BE2C (cell line): ENCODE measurements around the gene PODXL2.
"Not testable (repeated sequence)": the region's sequence is repeated elsewhere in the genome, so short reads cannot be mapped to it uniquely, and the experiment has no call there.

Source experiments
- DNase-seq: peaks from one replicate; pipeline ENCODE4 v3.0.0-alpha.2; 2020
- H3K27me3 ChIP-seq: fragments of 250-450 bp; sonication (Bioruptor Pico); 2 replicates; pipeline ENCODE4 v1.5.1; 2020; ENCODE audit warnings: mild to moderate bottlenecking
- H3K36me3 ChIP-seq: fragments of 250-450 bp; sonication (Bioruptor Pico); 2 replicates; pipeline ENCODE4 v1.5.1; 2020; ENCODE audit warnings: mild to moderate bottlenecking
- H3K4me1 ChIP-seq: fragments of 250-450 bp; sonication (Bioruptor Pico); 2 replicates; pipeline ENCODE4 v1.5.1; 2020
- H3K4me3 ChIP-seq: 2 replicates; pipeline ENCODE4 v1.5.1; 2011; ENCODE audit warnings: low read depth, low read length
- H3K9me3 ChIP-seq: fragments of 250-450 bp; sonication (Bioruptor Pico); 2 replicates; pipeline ENCODE4 v1.5.1; 2020
- TF ChIP-seq, protein P1 (sequence below): IDR thresholded peaks from 2 replicates; pipeline ENCODE4 v1.5.1; 2012; ENCODE audit warnings: mild to moderate bottlenecking, low read depth, low read length

Gene PODXL2

GRCh38 chr3:127680146-127680661 lies 51.2 kb downstream of the PODXL2 start:
- TF ChIP-seq, protein P1, sequence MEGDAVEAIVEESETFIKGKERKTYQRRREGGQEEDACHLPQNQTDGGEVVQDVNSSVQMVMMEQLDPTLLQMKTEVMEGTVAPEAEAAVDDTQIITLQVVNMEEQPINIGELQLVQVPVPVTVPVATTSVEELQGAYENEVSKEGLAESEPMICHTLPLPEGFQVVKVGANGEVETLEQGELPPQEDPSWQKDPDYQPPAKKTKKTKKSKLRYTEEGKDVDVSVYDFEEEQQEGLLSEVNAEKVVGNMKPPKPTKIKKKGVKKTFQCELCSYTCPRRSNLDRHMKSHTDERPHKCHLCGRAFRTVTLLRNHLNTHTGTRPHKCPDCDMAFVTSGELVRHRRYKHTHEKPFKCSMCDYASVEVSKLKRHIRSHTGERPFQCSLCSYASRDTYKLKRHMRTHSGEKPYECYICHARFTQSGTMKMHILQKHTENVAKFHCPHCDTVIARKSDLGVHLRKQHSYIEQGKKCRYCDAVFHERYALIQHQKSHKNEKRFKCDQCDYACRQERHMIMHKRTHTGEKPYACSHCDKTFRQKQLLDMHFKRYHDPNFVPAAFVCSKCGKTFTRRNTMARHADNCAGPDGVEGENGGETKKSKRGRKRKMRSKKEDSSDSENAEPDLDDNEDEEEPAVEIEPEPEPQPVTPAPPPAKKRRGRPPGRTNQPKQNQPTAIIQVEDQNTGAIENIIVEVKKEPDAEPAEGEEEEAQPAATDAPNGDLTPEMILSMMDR, result no peak
- Histone ChIP-seq H3K27me3 (no peaks in the 10 kb centered on the region), H3K4me1 (no peaks in the 10 kb centered on the region), H3K4me3 (no peak overlapping the region), H3K9me3 (no peaks in the 10 kb centered on the region), H3K36me3 (no peaks in the 10 kb centered on the region)
- DNase-seq, result no peak

GRCh38 chr3:127680798-127681221 lies 51.8 kb downstream of the PODXL2 start:
- no peaks in the 10 kb centered on the region for H3K27me3 ChIP-seq
- TF ChIP-seq, protein P1, result no peak
- H3K36me3 ChIP-seq, result no peaks in the 10 kb centered on the region
- H3K9me3 ChIP-seq, result no peaks in the 10 kb centered on the region
- DNase-seq, result no peak
- H3K4me1 ChIP-seq, result no peaks in the 10 kb centered on the region
- no peak overlapping the region for H3K4me3 ChIP-seq

DNA sequence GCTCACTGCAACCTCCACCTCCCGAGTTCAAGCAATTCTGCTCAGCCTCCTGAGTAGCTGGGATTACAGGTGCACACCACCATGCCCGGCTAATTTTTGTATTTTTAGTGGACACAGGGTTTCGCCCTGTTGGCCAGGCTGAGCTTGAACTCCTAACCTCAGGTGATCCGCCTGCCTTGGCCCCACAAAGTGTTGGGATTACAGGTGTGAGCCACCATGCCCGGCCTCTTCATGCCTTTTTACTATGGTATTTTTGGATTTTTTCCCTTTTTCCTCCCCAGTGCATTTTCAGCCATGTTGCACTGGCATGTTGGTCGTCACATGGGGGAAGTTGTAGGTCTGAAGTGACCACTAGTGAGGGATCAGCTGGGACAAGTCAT lies 53.2 kb downstream of the PODXL2 start:
- not testable (repeated sequence) for H3K27me3 ChIP-seq, H3K36me3 ChIP-seq, DNase-seq, H3K4me1 ChIP-seq, H3K4me3 ChIP-seq, H3K9me3 ChIP-seq

GRCh38 chr3:127682561-127682960 lies 53.6 kb downstream of the PODXL2 start:
- H3K4me3 ChIP-seq, result no peak overlapping the region
- peak; percentile 5 for DNase-seq
- H3K9me3 ChIP-seq, result no peaks in the 10 kb centered on the region
- no peaks in the 10 kb centered on the region for H3K27me3 ChIP-seq
- no peaks in the 10 kb centered on the region for H3K36me3 ChIP-seq
- TF ChIP-seq, protein P1, result no peak
- no peaks in the 10 kb centered on the region for H3K4me1 ChIP-seq

- no peaks in the 10 kb centered on the region for H3K36me3 ChIP-seq
- no peak overlapping the region for H3K4me3 ChIP-seq
- H3K9me3 ChIP-seq, result no peaks in the 10 kb centered on the region
- TF ChIP-seq, protein P1, result no peak
- no peaks in the 10 kb centered on the region for H3K27me3 ChIP-seq
- H3K4me1 ChIP-seq, result no peaks in the 10 kb centered on the region
- peak; percentile 3 for DNase-seq
Measured at GRCh38 chr3:127684871-127685707, 56.1 kb downstream of the PODXL2 start.

DNA sequence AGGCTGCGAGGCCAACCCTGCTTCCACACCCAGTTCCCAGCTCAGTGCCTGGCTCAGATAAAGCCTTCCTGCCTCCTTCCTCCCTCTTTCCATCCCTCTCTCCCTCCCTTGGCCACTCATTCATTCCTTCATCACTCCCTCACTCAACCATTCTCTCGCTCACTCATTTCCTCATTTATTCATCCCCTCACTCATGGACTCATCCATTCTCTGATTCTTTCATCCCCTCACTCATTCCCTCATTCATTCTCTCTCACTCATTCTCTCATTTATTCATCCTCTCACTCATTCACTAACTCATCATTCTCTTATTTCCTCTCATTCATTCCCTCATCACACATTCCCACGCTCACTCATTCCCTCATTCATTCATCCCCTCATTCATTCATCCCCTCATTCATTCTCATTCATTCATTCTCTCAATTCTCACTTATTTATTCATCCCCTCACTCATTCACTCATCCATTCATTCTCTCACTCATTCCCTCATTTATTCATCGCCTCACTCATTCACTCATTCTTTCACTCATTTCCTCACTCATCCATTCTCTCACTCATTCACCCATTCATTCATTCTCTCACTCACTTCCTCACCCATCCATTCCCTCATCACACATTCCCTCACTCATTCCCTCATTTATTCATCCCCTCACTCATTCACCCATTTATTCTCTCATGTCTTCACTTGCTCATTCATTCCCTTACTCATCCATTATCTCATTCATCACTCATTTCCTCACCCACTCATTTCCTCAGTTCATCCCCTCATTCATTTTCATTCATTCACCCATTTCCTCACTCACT lies 56.9 kb downstream of the PODXL2 start:
- DNase-seq, result no peak
- Histone ChIP-seq H3K9me3 (no peaks in the 10 kb centered on the region), H3K4me1 (no peaks in the 10 kb centered on the region), H3K27me3 (no peaks in the 10 kb centered on the region), H3K4me3 (no peak overlapping the region), H3K36me3 (no peaks in the 10 kb centered on the region)
- TF ChIP-seq, protein P1, result no peak
